Osteocyte (in vitro differentiated cells): ENCODE data around the gene PRKCQ. TPM values are rescaled to one million over a fixed set of nuclear protein-coding genes. Genes with fewer than 3 reads are reported as not detected.
A peak's percentile ranks its signal among the peaks of the same experiment; 100 is the strongest.
"Not testable (repeated sequence)": the region's sequence is repeated elsewhere in the genome, so short reads cannot be mapped to it uniquely, and the experiment has no call there.

Experiments
- DNase-seq: peaks from one replicate; pipeline ENCODE4 v3.0.0; 2021; ENCODE audit warnings: mixed read lengths; ENCODE audit not compliant: unreplicated experiment; ENCODE audit errors: extremely low spot score
- H3K27ac Mint-ChIP-seq: one replicate; pipeline ENCODE4 v1.8.0; 2021; ENCODE audit warnings: mild to moderate bottlenecking, mixed read lengths; ENCODE audit not compliant: unreplicated experiment
- H3K27me3 Mint-ChIP-seq: one replicate; pipeline ENCODE4 v1.8.0; 2021; ENCODE audit warnings: mixed read lengths; ENCODE audit not compliant: unreplicated experiment
- H3K36me3 Mint-ChIP-seq: one replicate; pipeline ENCODE4 v1.8.0; 2021; ENCODE audit warnings: mixed read lengths; ENCODE audit not compliant: unreplicated experiment
- H3K4me1 Mint-ChIP-seq: one replicate; pipeline ENCODE4 v1.8.0; 2021; ENCODE audit warnings: mixed read lengths; ENCODE audit not compliant: unreplicated experiment
- H3K4me3 Mint-ChIP-seq: one replicate; pipeline ENCODE4 v1.8.0; 2021; ENCODE audit warnings: mild to moderate bottlenecking, moderate library complexity, mixed read lengths; ENCODE audit not compliant: unreplicated experiment
- H3K9me3 Mint-ChIP-seq: one replicate; pipeline ENCODE4 v1.8.0; 2021; ENCODE audit warnings: mixed read lengths; ENCODE audit not compliant: unreplicated experiment
- CTCF ChIP-seq: fragments of 200-600 bp; sonication (generic); IDR thresholded peaks from 2 replicates; pipeline ENCODE4 v1.5.0; 2021; ENCODE audit warnings: antibody characterized with exemption, mild to moderate bottlenecking, moderate library complexity
- total RNA-seq: library from RNA; stranded (reverse); gene quantifications from 2 replicates; pipeline ENCODE4 v1.2.1, GENCODE V29; 2021

The PRKCQ gene
- total RNA-seq, 1 donor from 2014 or later: 0.11 TPM

- Mint-ChIP-seq H3K9me3 (no peaks in the 10 kb centered on the region), H3K27me3 (peaks cover 32% of the 10 kb centered on the region), H3K4me1 (peaks cover 10% of the 10 kb centered on the region), H3K27ac (no peak overlapping the region), H3K4me3 (no peak overlapping the region), H3K36me3 (no peaks in the 10 kb centered on the region)
- TF ChIP-seq CTCF: no peak
- no peak for DNase-seq
Observed at GRCh38 chr10:6583447-6583846, 3.4 kb upstream of the PRKCQ start.

GRCh38 chr10:6582913-6583312 is 2.8 kb upstream of the PRKCQ start:
- DNase-seq, H3K36me3 Mint-ChIP-seq, H3K9me3 Mint-ChIP-seq, H3K4me3 Mint-ChIP-seq, H3K27ac Mint-ChIP-seq, H3K4me1 Mint-ChIP-seq: not testable (repeated sequence)
- H3K27me3 Mint-ChIP-seq: peaks cover 33% of the 10 kb centered on the region

GRCh38 chr10:6582298-6582697 is 2.2 kb upstream of the PRKCQ start:
- Mint-ChIP-seq H3K27ac (no peak overlapping the region), H3K4me3 (no peak overlapping the region), H3K9me3 (no peaks in the 10 kb centered on the region), H3K27me3 (peaks cover 37% of the 10 kb centered on the region), H3K4me1 (peaks cover 10% of the 10 kb centered on the region), H3K36me3 (no peaks in the 10 kb centered on the region)
- TF ChIP-seq CTCF: no peak
- no peak for DNase-seq

- H3K4me1 Mint-ChIP-seq: peaks cover 10% of the 10 kb centered on the region
- DNase-seq: no peak
- H3K9me3 Mint-ChIP-seq: no peaks in the 10 kb centered on the region
- no peak for TF ChIP-seq CTCF
- no peaks in the 10 kb centered on the region for H3K36me3 Mint-ChIP-seq
- no peak overlapping the region for H3K27ac Mint-ChIP-seq
- H3K4me3 Mint-ChIP-seq: no peak overlapping the region
- peaks cover 40% of the 10 kb centered on the region for H3K27me3 Mint-ChIP-seq
Observed at GRCh38 chr10:6581778-6582228, 1.7 kb upstream of the PRKCQ start.

DNA sequence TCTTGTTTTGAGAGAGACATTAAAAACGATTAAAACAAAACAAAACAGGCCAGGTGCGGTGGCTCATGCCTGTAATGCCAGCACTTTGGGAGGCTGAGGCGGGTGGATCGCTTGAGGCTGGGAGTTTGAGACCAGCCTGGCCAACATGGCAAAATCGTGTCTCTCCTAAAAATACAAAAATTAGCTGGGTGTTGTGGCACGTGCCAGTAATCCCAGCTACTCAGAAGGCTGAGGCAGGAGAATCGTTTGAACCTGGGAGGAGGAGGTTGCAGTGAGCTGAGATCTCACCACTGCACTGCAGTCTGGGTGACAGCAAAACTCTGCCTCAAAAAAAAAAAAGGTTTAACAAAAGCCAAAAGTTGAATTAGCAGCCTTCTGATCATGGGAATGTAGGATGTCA is 1.1 kb upstream of the PRKCQ start:
- H3K36me3 Mint-ChIP-seq, H3K4me1 Mint-ChIP-seq, DNase-seq, H3K4me3 Mint-ChIP-seq, H3K27ac Mint-ChIP-seq, H3K9me3 Mint-ChIP-seq: not testable (repeated sequence)
- peaks cover 42% of the 10 kb centered on the region for H3K27me3 Mint-ChIP-seq

GRCh38 chr10:6580279-6581029 is 378 bp upstream of the PRKCQ start:
- H3K27me3 Mint-ChIP-seq: peaks cover 50% of the 10 kb centered on the region
- TF ChIP-seq CTCF: peak; percentile 72
- H3K36me3 Mint-ChIP-seq: no peaks in the 10 kb centered on the region
- H3K9me3 Mint-ChIP-seq: no peaks in the 10 kb centered on the region
- DNase-seq: peak; percentile 92
- H3K4me1 Mint-ChIP-seq: peaks cover 10% of the 10 kb centered on the region
- H3K4me3 Mint-ChIP-seq: peak overlapping the region; percentile 69
- H3K27ac Mint-ChIP-seq: no peak overlapping the region
